NCI-H524 treated with DMSO at 0.1 percent for 48 hours (cell line): ENCODE measurements around the gene ACVR1.

Source experiments
- DNase-seq: peaks from one replicate; lab custom pipeline; 2025; lab: John Stamatoyannopoulos, UW

Gene ACVR1

DNA sequence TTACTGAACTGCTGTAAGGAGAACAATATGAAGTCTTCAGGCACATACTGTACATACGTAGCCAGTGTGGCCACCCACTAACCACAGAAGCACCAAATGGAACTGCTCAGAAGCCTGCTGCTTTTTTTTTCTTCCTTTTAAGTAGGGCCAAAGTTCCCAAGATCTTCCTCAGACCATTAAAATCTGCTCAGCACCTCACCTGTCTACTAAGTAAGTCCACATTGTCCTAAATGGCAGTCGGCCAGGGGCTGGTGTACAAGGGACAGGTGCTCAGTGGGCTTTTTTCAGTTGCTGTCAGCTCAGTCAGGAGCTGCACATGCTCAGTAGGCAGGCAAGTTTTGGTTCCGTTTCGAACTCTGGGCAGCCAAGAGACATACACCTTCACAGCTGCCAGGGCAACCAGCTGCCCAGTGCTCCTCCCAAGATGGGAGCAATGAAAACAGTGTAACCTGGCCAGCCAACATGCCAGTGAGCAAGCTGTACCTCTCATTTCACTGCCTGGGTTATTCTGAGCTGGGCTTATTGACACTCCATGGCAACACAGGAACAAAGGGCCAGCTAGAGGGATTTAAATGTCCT is 86.1 kb downstream of the ACVR1 start:
- no peak for DNase-seq

DNA sequence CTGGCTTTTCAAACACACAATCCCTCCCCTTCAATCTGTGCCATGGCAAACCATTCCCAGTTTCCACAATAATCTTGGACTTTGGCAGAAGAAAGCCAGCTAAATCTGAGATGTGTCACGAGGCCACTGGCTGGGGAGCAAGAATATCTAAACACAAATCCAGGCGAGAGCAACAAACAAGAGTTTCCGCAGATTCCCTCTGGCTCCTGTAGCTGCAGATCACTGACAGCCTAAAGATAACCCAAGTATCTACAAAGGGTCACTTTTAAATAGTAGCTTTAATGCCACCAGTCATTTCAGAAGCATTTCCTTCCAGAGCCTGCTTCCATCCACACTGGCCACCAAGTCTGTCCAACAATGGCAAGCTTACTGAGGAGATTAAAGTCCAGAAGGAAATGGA is 86.9 kb downstream of the ACVR1 start:
- no peak for DNase-seq

DNA sequence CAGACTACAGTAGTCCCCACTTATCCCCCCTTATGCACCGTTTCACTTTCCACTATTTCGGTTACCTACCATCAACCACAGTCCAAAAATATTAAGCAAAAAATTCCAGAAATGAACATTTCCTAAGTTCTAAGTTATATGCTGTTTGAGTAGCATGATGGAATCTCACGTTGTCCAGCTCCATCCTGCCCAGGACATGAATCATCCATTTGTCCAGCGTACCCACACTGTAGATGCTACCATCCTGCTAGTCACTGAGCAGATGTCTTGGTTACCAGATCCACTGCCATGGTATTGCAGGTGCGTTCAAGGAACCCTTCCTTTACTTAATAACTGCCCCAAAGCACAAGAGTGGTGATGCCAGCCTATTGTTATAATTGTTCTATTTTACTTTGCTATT is 87.9 kb downstream of the ACVR1 start:
- DNase-seq, result no peak

DNA sequence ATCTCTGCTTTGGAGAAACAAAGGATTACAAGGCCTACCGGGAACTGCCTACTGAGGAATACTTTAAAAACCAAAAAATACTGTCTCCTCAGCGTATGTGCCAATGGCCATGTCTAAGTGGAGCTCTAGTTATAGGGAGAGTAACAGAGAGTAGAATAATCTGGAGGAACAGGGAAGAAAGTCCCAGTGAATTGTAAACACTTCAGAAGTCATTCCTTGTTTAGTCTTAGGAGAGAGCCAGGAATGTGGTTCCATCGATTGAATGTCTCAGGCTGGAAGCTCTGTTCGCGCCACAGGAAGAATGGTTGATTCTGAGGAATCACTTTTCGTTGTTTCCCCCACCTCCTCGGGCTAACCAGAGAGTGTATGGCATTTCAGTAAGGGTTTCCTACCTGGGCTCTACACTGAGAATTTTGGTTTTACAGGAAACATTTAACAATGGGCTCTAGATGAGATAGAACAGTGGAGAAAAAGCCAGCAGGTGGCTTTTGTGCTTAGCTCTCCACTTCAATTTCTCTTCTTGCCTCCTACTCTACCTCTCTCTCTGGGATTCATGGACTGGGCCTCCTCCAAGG is 88.7 kb downstream of the ACVR1 start:
- no peak for DNase-seq

DNA sequence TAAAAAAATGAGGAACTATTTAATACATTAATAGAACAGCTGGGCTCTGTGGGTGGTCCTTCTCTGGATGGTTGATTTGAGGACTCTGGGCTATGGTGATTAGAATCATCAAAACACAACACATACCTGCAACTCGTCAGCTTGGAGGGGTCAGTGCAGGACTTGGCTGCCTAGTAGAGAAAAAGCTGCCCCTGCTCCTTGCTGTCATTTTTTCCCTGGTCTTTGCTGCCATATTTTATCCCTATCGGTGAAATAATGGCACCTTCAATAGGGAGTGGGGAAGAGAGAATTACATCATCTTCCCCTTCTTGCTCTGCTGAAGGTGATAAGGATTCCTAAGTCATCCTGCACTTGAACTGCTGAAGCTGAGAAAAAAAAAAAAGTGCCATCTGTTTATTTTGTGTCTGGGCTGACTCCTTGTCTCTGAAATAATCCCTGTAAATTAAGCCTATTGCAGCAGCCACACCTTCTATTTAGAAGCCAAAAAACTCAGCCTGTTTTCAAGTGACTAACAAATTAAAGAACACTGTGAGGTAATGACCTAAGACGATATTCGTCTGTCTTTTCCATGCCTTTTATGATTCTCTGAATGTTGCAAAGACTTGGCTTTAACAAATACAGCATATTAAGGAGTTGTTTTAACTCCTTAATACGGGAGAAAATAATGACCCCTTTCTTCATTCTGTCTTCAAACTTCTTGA is 89.3 kb downstream of the ACVR1 start:
- peak; percentile 91 for DNase-seq

DNA sequence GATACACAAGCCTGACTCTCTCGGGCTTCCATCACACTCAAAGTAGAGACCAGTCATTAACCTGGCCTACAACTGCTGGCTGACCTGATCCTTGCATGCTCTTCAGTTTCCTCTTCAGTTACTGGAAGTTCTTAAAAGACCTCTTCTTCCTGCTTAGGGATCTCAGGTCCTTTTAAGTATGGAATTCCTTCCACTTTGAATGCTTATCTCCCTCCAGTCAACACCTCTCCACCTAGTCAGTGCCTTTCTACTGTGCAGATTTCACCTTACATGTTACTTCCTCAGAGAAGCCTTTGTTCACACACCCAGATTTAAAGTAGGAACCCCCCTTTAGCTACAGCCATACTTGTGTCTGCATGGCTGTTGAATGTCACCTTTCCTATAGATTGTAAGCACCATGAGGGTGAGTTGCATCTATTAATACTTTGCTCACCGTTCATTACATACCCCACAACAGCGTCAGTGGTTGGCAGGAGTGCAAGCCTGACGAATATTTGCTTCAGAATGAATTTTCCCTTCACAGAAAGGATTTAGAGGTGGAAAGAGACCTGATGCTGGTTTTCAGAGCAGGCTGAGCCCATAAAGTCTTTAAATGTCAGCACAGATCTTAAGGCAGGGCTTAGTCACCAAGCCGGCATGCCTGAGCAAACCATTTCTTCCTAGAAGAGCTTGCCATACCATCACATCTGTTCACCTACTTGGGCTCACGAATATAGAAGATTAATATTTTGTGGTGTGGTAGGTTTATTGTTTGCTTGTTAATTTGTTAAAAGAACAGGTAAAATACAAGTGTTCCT is 90.1 kb downstream of the ACVR1 start:
- no peak for DNase-seq

DNA sequence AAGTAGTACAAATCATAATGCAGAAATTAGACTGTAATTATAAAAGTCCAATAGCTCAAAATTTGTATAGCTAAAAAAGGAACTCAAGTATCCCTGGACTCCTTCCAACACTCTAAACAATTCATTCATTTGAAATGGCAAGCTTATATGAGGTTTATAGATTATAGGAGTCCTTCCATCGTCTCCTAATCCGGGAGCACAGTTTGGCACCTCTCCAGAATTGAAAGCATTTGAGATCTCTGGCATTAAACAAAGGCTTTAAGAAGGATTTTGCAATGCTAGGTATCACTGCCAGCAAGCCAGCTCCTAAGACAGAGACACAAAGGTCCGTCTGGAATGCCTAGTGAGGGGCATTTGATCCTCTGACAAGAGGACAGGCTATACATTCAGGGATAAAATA is 90.9 kb downstream of the ACVR1 start:
- DNase-seq, result peak; percentile 53

DNA sequence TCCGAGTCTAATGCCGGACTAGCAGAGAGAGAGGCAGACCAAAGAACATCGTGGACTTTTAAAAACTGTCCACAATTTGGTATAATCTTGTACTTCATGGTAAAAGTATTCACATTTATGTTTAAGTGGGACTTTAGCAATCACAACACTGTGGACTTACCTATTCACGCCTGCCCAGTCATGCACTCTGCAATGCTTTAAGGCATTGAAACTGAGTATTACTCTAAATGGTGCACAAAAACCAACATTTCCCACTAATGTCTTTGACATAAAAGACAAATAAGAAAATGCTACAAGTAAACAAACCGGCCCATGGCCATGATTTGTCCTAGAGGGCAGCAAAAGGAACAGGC is 91.3 kb downstream of the ACVR1 start:
- DNase-seq, result no peak

DNA sequence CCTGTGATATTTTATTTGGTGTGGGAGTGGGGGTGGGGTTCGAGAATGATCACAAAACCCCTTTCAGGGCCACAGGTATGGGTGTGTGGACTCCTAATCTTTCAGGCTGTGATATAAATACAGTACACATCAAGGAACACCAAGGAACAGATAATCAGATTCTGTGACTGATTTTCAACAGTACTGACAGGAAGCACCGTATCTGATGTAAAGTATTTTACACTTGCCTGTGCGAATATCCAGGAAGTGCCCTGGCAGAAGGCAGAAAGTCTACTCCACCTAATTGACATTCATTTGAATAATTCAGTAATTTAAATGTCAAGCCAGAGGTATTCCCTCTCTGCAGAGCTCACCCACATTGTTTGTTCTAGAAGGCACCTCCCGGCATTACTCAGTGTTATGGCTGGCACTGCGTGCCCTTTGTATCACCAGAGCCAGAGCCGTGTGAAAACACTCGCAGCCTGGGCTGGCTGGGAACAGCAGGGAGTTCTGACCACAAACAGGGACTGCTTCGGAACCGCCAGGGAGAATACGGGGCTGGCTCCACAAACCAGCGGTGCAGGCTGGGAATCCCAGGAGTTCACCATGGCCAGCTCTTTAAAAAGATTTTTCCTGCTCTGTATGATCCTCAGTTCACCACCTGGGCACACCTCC is 91.8 kb downstream of the ACVR1 start:
- no peak for DNase-seq

DNA sequence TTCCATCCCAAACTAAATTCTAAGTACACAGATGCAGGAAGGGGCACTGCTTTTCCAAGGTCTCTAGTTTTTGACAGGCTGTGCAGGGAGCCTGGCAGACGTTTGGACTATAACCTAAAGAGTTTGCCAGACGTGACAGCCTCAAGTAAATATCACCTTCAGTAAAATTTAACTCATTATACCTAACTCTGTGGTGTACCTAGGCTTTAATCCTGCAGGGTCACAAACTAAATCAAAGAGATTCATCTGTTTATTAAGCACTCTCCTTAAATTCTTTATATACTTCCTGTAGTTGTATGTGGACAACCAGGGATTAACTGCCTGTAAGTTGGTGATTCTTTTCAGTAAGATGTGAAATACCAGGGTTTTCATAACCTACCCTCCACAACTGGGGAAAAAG is 92.9 kb downstream of the ACVR1 start:
- DNase-seq, result no peak

DNA sequence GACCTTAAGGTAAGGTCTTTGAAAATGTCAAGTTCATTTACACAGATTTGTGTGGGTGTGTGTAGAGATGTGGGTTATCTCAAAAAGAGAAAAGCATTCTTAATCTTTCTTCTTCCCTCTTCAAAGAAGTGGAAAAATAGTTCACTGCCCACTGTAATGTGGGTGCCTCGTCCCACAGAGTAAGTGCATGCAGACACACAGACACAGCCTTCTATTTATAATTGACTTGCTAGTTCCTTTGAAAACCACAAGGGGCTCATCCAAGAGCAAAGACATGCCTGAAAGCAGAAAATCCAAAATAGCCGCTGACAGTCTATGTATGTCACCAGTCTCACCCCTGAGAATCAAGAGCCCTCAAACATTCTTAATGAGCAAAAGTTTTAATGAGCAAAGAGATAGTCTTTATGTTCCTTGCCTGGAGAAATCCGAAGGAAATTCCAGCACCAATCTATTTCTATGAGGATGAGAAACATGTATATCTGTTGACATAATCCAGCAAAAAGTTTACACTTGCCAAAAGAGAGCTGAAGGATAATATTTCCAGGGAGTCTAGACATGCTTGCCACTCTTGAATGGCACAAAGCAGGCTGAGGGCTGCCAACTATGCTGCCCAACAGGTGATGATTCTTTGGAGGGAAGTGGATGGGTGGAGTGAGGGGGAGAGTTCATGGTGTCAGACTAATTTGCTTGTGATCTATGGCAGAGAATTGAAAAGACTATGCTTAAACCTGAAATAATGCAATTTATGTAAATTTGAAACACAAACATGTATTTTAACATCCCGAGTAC is 93.9 kb downstream of the ACVR1 start:
- DNase-seq, result no peak

DNA sequence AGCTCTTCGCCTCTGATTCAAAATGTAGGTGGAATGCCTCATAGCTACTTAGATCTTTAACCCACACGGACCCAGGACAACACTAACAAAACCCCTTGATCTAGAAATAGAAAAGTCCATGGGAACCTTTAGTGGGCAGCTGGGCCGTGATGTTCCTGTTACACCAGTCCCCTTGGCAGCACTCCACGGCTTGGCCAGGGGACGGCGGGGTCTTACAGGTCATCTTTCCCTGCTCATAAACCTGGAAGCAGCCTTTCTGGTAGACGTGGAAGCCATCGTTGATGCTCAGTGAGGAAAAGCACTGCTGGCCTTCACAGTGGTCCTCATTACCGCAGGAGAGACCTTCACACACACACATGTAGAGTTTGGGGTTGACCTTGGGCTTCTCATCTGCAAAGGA is 95.9 kb downstream of the ACVR1 start:
- DNase-seq, result no peak

DNA sequence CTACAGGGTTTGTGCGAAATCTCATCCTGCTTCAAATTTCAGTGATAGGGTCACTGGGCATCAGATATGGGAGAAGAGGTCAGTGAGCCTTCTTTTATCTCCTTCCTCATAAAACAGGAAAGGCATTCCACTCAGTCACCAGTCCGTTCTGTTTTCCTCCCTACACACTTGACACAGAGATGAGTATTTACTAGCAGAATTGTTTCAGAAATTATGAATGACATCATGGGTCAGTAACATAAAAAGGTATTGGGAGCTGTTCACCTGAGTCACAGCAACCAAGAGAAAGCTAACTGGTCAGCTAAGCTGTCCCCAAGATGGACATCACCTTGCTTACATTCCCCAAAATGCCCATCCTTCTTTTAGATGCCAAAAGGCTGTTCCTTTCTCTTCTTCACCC is 96.3 kb downstream of the ACVR1 start:
- no peak for DNase-seq

DNA sequence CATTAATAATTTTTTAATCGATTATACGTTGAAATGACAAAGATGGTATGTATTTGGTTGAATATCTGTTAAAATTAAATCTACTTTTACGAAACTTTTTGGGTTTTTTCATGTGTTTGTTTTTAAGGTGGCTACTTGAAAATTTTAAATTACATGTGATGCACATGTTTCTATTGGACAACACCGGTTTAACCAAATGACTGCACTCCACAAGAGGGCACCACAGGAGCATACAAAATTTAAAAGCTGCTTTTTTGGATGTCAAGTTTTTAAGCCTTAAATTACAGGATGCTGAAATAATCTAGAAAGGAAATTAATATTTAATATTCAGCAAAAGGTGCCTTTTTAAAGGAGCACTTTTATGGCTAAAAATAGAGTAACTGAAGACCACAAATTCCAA is 98.7 kb downstream of the ACVR1 start:
- DNase-seq, result no peak

DNA sequence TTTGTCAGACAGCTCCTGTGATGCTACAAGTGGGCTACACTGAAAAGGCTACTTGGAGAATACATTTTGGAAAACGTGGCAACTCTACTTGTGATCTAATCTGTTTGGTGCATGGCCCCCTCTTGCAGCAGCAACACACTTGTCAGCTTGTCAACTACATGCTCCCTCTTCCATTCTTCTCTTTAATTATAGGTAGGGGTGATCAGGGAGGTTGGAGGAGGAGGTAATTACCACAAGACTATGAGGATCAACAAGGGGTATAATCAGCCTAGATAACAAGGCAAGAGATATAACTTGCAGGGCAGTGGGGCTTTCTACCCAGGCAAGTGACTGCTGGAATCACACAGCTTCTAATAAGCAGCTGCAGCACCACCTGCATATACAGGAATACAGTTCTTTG is 104.9 kb downstream of the ACVR1 start:
- no peak for DNase-seq

DNA sequence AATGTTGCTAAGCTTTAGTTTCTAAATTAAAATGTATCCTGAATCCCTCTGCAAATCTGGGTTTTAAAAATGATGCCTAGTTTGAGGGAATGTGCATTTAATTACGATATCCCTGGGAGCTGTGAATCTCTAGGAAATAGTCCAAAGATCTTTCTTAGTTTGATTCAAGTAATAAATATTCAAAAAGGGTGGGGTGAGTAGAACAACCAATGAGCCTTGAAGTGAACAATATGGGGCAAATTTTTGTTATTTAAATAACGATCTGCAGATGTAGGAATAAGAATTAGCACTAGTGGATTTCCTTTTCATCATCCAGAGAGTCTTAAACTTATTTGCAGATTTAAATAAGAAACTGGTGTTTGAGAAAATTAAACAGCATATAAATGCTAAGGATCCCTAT is 106.3 kb downstream of the ACVR1 start:
- no peak for DNase-seq

DNA sequence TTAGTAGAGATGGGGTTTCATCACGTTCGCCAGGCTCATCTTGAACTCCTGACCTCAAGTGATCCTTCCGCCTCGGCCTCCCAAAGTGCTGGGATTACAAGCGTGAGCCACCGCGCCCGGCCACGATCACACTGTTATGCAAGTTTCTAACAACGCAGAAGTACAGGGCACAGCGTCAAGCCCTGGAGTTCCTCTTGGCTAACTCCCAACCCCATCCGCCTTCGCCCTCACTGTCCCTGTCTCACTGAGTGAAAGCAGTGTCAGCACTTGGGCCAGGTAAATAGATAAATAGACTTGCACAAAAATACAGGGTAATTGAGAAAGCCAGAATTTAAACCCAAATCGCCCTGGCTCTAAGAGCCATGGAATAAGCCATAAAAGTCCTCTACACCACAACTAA is 111.7 kb downstream of the ACVR1 start:
- no peak for DNase-seq

DNA sequence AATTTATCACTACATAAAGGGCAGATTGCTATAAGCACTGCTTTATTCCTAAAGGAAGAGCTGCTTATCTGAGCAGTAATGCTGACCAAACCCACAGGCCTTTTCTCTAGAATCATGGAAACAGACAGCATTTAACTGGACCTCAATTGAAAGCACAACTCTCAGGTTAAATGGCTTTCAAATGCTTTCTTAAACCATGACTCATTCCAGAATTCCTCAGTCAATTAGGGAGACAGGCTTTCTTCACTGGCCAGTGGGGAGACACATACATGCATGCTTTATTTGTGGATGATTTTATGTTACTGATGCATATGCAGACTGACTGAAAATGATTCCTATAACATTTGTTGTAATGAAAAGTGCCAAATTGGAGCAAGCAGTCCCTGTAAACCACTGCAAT is 114.6 kb downstream of the ACVR1 start:
- DNase-seq, result no peak

DNA sequence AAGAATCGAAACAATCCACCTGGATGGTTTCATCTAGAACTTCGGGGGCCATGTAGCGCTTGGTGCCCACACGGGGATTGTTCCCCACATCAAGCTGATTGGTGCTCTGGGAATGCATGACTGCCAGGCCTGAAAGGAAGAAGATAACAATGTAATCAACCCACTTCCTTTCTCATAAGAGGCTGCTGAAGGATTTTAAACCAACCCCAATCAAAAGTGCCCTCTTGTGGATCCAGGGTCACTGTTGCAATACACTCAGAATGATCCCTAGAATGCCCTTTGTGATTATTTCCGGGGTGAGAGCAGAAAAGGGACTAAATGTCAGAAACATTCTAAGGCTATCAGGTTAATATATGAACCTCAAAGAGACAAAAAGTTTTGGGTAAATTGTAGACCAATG is 115.2 kb downstream of the ACVR1 start:
- no peak for DNase-seq

DNA sequence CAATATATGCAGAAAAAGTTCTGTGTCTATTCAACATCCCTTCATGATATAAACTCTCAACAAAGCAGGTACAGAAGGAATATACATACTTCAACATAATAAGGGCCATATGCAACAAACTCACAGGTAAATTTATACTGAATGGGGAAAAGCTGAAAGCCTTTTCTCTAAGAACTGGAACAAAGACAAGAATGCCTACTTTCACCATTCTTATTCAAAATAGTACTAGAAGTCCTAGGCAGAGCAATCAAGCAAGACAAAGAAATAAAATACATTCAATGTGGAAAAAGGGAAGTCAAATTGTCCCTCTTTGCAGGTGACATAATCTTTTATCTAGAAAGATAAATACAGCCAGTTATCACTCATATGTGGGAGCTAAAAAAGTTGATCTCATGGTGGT is 116.3 kb downstream of the ACVR1 start:
- DNase-seq, result no peak

DNA sequence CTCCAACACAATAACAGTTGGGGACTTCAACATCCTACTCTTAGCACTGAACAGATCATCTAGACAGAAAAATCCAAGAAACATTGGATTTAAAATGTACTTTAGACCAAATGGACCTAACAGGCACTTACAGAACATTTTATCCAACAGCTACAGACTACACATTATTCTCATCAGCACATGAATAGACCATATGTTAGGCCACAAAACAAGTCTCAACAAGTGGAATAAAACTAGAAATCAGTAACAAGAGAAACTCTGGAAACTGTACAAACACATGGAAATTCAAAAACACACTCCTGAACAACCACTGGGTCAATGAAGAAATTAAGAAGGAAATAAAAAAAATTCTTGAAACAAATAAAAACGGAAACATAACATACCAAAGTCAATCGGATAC is 117.5 kb downstream of the ACVR1 start:
- no peak for DNase-seq

DNA sequence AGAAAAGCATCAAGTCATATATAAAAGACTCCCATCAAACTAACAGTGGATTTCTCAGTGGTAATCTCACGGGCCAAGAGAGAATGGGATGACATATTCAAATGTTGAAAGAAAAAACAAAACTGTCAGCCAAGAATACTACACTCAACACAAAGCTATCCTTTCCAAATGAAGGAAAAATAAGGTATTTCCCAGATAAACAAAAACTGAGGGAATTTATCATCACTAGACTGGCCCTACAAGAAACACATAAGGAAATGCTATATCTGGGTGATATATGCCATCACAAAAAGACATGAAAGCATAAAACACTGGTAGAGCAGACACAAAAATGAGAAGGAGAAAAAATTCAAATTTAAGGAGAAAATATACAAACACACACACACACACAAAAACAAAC is 118.6 kb downstream of the ACVR1 start:
- no peak for DNase-seq
